Measurements from ENCODE around the gene RBM43.

RBM43 gene

DNA sequence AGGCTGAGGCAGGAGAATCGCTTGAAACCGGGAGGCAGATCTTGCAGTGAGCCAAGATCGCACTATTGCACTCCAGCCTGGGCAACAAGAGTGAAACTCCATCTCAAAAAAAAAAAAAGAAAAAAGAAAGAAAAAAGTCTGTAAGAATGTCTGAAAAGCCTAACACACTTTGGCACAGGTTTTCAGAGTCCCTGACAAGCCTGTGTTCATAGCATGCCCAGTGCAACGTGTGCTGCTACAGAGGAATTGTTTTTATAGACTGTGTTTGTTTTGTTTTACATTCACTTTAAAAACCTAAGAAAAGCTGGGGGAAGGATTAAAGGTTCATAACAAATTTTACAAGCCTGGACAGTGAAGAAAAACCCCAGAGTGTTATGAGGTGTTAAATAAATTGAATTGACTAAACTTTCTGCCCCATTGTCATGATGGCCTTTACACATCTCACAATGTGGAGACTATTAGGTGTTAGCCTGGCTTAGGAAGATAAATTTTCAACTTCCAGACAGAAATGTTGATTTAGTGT is 55.2 kb downstream of the RBM43 start:
- no peak for DNase-seq

DNA sequence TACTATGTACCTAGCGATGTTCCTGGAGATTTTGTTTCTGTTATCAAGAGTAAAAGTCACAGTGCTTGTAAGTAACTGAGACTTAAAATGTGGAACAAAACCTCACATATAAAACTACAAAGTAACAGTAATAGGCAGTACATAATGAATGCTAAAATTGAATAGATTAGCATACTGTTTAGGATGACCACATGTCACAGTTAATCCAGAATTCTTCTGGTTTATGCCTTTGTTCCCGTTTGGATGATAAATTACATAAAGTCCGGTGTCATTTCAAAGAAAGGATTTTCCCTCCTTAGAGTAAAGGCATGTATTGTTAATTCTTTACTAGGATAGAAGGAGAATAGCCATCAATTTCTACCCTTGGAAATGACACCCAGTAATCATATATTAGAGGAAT is 56.1 kb downstream of the RBM43 start:
- DNase-seq, result no peak

DNA sequence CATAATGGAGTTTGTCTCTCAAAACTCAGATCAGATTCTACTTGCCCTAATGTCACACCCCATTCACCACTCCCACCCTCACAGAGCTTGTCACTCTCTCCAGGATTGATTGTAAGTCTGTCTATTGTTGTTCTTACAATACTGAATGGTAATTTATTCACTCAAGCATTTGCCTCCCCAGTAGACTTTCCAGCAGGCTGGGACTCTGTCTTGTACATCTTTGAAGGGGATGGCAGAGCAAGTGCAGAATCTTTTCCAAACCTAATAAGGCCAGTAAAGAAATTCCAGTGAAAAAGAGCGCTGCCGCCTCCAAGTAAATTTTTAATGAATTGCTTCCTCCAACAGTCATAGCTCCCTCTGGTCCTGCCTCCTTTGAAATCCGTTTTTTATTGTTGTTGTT is 56.9 kb downstream of the RBM43 start:
- DNase-seq, result no peak

DNA sequence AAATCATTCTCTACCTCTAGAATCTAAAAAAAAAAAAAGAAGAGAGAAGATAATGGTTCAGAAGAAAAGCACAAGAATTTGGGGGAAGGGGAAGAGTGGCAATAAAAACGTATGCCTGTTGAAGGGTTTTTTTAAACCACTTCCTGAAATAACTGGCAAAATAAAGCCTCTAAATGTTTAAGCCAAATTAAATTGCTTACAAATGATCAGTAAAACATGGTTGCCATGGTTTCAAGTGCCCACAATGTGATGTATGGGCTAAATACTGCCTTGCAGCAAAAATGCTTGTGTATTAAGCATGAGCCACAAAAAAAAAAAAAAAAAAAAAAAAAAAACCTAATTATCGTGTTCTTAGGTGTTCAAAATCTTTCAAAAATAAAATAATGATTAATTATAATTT is 60.8 kb downstream of the RBM43 start:
- DNase-seq, result no peak

DNA sequence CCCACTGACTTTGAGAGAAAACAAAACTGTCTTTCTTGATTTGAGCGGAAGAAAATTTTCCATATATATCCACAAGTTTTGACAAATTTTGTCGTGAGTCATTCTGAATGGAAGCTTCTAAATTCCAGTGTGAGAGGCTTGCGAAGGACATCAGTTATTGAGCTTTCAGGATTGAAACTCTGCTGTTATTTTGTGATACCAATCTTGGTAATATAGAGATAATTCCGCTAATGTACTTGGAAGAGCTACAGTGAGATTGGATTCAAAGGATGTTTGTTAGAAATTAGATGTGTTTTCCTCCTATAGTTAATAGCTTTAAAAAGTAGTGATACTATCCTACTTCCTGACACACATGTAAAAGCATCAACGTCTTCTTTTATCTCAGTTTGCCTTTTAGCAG is 61.4 kb downstream of the RBM43 start:
- no peak for DNase-seq

DNA sequence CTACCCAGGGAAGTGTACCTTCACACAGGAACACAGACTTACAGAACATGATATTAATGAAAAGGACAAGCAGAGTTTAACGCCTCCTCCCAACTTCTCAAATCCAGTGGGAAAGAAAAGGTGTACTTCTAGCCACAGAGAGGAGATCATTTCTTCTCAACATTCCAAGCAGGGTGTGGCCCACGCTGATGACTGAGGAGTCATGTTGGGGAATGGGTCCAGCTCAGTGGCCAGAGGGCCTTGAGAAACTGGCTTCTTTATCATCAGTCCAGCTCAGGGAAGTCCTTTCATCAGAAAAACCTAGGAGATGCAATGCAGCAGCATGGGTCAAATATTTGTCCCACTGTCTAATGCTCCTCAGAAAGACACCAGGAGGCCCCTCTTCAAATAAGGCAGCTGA is 63.0 kb downstream of the RBM43 start:
- DNase-seq, result no peak

All from GF-D8 (cell line).